NCI-H1048 (cell line): ENCODE measurements around the gene TEX2.

Experiments used
- DNase-seq: peaks from one replicate; lab custom pipeline; 2025; lab: John Stamatoyannopoulos, UW

Gene TEX2, protein sequence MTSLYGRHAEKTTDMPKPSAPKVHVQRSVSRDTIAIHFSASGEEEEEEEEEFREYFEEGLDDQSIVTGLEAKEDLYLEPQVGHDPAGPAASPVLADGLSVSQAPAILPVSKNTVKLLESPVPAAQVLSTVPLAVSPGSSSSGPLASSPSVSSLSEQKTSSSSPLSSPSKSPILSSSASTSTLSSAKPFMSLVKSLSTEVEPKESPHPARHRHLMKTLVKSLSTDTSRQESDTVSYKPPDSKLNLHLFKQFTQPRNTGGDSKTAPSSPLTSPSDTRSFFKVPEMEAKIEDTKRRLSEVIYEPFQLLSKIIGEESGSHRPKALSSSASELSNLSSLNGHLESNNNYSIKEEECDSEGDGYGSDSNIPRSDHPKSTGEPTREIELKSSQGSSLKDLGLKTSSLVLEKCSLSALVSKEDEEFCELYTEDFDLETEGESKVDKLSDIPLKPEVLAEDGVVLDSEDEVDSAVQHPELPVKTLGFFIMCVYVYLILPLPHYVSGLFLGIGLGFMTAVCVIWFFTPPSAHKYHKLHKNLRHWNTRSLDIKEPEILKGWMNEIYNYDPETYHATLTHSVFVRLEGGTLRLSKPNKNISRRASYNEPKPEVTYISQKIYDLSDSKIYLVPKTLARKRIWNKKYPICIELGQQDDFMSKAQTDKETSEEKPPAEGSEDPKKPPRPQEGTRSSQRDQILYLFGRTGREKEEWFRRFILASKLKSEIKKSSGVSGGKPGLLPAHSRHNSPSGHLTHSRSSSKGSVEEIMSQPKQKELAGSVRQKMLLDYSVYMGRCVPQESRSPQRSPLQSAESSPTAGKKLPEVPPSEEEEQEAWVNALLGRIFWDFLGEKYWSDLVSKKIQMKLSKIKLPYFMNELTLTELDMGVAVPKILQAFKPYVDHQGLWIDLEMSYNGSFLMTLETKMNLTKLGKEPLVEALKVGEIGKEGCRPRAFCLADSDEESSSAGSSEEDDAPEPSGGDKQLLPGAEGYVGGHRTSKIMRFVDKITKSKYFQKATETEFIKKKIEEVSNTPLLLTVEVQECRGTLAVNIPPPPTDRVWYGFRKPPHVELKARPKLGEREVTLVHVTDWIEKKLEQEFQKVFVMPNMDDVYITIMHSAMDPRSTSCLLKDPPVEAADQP

DNA sequence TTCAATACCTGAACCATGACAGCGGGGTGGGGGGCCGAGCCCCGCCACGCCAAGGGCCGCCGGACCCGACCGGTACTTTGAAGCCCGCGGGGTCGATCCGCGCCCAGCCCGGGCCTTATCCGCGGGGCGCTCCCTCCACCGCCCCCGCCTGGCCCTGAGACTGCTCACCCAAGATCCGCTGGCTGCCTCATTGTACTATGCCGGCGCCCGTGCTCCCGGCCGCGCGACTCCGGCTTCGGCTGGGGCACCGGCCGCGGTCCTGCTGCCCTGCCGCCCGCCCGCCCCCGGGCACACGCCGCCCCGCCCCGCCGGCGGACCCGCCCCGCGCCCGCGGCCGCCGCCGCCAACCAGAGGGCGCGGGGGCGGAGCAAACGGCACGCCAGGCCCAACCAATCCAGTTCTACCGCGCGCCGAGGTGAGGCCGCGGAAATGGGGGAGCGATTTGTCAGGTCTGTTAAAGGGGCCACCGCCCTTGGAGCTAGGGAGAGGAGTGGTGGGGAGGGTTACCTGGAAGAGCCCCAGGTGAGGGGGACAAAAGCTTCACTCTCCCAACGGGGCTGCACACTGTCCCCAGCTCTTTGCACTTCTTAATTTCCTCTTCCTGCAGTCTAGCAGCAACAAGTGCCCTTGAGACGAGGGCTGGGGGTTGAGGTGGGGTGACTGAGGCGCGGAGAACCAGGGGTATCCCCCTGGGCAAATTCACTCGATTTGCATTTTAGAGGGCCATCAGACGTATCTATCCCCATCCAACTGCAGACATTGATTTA, at the start of gene TEX2:
TSS of gene TEX2 (minus strand) at position 261 of the 767 bp plus-strand sequence. CDS start 49,043 bp downstream, outside the sequence.
- DNase-seq: peak; percentile 82

DNA sequence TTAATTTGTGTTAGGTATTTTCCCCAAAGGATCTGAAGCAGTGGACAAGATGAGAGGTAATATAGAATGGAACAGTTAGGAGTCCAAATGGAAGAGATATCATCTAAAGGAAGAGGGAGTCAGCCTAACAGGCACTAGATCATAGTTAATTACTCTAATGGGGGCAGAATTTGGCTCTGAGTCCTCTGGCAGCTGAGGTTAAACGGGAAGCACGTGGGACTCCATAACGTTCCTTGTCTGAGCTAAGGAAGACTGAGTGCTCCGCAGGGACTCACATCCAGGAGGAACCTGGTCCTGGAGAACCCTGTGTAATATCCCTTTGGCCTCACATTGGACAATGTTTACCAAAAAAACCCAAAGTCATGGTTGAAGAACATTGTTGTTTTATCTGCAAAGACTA, 46.6 kb upstream of the TEX2 start:
- DNase-seq: no peak

DNA sequence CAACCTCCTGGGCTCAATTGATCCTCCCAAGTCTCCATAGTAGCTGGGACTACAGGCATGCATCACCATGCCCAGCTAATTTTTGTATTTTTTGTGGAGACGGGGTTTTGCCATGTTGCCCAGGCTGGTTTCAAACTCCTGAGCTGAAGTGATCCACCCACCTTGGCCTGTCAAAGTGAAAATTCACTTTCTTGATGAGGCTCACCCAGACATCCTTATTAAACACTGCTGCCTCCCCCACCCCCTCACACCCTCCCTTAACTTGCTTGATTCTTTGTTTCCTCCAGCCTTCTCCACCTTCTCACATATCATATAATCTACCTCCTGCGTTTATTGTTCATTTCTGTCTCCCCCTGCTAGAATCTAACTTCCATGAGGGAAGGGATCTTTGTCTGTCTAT, 46.0 kb upstream of the TEX2 start:
- no peak for DNase-seq

DNA sequence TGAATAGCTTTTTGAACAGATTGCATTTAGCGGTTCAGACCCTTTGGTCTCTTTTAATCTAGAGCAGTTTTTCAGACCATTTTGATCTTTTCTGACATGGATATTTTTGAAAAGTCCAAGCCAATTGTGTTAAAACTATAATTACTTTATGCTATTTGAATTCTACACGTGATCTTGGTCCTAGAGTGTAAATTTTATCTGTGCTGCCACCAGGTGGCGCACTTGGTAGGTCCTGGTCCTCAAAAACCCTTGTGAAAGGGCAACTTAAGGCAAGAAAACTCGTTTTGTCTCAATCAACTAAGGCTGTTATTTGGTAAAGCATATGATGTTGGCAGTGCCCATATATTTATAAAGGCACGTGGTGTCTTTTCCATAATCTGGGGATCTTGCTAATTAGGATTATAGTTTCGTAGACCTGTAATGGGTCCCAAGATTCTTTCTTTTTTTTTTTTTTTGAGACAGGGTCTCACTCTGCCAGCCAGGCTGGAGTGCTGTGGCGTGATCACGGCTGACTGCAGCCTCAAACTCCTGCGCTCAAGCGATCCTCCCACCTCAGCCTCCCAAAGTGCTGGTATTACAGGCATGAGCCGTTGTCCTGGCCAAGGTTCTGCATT, 43.9 kb upstream of the TEX2 start:
- DNase-seq: no peak

DNA sequence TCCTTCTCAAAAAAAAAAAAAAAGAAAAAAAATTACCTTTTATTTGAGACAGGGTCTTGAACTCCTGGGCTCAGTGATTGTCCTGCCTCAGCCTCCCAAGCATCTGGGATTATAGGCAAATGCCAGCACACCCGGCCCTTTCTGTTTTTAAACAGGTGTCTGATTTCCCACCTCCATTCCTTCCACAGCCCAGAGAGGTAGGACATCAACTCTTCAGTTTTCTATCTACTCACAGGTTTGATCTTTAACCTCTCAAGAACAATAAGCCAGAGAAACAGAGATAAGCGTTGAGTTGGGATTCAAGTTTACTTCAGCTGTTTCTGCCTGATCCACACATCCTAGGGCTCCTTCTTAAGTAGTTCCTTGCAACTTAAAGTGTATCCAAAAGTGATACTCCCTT, 41.5 kb upstream of the TEX2 start:
- DNase-seq: no peak

DNA sequence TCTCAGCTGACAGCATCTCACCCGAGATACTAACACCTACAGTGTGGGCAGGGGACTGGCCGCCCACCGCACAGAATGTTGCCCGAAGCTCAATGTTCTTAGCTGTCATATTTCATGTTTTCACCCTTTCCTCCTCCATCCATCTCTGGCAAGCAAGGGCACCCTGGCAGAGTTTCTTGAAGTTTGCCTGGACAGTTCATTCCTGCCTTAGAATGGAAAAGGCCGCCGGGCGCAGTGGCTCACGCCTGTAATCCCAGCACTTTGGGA, 37.6 kb upstream of the TEX2 start:
- DNase-seq: no peak

DNA sequence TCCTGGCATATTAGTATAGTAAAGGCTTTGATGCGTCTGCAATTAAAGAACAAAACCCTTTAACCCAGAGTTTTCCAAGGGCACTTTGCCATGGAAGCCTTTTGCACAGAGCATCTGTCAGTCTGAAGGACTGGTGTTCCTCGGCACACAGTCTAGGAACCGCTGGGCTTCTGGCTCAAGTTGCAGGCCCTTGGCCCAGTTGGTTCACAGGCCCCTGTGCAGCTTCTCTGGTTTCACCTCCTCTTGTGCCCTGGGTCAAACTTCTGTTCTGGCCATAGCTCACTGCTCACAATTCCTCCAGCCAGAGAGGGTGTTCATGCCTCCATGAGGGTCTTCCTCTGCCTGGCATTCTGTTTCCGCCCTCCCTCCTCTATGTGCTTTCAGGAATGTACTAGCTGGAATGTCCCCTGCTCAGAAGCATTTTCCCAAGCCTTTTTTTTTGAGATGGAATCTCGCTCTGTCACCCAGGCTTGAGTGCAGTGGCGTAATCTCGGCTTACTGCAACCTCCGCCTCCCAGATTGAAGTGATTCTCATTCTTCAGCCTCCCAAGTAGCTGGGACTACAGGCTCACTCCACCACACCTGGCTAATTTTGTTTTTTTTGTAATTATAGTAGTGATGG, 34.5 kb upstream of the TEX2 start:
- DNase-seq: no peak

DNA sequence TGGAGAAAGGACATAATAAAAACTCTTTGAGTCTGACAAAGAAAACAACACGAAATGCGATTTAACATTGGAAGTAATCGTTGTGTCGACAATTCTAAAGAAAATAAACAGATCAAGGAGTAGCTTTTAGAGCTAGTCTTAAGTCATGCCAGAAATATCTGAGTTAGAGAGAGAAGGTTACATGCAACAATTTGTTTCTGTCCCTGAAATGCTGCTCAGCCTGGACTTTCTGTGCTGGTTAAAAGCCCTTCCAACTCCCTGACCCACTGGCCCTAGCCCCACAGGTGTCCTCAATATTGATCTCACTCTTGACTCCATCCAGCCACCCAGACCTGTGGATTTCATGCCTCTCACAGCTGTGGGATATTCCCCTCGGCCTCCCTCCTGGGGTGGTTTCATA, 33.2 kb upstream of the TEX2 start:
- no peak for DNase-seq

DNA sequence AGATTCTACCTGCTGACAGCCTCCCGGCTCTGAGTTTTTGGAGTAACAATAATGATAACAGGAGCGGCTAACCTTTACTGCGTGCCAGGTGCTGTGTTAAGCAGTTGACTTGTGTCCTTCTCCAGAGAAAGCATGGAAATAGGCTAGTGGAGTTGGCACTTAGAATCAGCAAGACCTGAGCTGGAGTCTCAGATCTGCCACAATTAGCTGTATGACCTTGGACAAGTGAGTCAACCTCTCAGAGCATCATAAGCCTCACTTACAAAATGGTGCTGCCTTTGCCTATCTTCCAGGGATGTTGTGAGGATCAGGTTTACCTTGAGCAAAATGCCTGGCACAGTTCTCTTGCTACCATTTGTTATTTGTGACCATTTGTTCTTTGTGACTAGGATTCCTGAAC, 32.1 kb upstream of the TEX2 start:
- no peak for DNase-seq

DNA sequence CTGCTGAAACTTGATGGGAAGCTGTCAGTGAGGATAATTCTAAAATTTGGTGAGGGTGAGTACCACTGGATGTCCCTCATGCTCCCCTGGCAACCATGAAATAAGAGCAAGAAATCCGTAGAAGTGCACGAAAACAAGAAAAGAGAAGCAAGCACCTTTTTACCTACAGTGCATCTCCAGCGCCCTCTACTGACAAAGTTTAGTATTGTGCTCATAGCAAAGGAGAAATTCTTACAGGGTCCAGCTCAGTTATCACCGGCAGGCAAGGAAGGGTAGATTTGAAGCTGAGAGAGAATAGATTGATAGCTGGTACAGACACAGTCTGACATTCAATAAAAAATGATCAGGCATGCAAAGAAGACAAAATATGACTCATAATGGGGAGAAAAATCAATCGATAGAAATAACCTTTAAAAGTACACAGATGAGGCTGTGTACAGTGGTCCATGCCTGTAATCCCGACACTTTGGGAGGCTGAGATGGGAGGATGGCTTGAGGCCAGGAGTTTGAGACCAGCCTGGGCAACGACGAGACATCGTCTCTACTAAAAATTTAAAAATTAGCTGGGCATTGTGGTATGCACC, 28.3 kb upstream of the TEX2 start:
- no peak for DNase-seq

DNA sequence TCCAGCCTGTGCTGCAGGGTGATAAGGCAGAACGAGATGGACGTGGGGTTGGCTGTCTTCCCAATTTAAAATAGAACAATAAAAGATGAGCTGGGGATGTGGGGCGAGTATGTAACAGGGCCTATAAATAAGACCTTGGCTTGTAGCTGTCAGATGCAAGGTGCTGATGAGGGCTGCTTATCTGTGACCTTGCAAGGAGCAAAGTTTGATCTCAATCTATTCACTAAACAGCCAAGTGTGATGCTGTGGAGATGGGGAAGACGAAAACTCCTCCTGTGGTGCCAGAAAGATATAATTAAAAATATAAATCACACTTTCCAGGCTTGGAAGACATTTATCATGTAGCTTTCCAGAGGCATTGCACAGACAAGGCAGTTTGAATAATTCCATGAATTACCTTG, 26.7 kb upstream of the TEX2 start:
- DNase-seq: no peak

DNA sequence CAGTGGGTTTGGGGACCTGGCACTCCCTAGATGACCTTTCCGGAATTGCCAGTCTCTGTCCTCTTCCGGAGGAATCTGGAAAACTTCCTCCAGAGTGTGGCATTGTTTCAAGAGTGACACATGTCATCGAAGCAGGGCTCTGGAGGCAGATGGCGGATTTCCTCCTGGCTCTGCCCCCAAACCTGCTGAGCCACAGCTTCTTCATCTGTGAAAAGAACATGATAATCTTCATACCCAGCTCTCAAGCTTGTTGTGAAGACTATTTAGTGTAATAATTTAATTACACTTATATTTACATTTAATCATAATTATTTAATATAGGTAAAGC, 19.7 kb upstream of the TEX2 start:
- DNase-seq: no peak

DNA sequence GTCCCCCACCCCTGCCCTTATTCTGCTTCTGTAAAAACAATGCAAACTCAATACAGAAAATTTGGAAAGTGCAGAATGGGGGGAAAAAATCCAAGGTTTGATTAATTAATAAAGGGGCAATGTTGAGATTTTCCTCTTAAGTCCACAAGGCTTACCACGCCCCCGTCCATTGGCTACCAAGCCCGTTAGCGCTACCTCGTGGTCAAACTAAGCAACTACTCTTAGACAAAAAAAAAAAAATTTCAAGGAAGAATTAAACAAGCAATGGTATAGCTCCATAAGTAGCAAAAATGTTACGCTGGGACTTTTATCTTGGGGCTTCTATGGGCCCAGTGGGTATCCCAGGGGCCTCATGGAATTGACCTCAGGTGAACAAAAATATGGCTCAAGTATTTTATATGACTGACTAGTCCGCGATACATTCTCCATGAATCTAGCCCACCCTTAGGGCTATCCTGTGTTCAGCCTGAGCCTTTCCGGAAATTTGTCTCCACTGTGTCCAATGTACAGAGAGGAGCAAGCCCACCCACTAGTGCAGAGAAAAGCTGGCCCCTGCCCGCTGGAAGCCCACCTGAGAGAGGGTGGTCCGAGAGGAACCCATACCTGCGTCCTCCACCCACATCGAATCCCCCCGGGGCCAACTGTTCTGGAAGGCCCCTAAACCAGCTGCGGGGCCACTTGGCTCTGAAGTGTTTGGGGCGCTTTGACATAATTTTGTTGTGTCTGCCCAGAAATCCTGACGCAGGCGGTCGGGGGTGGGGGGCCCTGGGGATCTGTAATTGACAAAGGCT, 19.1 kb upstream of the TEX2 start:
- DNase-seq: peak; percentile 14

DNA sequence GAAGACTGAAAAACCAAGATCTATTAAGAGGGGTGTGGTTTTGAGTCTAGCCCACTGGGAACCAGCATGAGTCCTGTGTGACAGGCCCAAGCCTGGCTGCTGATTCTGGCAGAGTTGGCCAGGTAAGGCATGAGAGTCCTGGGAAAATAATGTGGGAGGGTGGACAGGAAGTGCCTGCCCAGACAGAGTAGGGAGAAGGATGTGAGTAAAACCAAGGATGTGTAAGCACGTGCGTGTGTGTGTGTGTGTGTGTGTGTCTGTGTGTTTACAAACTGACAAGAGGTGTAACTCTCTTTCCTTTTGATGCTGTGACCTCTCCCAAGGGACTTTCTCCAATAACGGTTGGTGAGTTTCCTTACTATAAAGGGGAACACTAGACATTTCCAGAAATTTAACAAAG, 15.6 kb upstream of the TEX2 start:
- DNase-seq: no peak

DNA sequence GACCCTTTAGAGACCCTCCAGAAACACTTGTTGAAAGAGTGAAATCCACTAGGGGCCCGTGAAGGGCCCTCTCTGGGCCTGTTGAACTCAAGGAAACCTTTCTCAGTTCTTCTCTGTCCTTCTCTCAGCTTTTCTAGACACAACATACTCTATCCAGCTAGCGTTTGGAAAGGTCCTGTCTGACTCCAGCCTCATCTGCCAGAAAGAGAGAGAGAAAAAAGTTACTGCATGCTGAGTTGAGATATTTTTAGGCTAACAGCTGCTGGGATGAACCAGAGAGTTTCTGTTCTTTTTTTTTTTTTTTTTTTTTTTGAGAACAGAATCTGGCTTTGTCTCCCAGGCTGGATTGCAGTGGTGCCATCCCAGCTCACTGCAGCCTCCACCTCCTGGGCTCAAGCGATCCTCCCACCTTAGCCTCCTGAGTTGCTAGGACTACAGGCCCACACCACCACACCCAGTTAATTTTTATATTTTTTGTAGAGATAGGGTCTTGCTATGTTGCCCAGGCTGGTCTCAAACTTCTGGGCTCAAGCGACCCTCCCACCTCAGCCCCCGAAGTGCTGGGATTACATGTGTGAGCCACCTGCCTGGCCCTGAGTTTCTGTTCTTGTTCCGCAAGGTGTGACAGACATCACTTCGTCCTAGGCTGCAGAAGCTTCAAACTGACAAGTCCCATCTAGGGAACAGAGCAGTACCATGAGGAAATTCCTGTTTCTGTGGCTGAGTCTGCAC, 14.9 kb upstream of the TEX2 start:
- no peak for DNase-seq

DNA sequence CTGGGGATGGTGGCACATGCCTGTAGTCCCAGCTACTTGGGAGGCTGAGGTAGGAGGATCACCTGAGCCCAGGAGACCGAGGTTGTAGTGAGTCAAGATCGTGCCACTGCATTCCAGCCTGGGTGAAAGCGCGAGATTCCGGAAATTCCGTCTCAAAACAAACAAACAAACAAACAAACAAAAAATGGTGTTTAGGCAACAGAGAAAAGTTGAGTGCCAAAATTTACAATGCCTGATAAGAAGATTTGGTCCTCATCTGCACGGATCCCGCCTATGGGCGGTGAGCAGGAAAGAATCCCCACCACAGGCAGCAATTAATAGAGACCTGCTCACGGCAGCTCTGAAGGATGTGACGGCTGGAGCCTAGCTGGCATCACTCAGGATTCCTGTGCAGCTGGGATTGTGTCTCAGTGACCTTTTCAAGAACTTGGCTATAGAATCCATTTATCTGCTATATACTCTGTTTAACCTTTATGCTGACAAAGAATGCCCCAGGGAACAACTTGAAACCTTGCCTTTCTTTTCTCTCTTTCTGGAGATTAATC, 14.0 kb upstream of the TEX2 start:
- no peak for DNase-seq

DNA sequence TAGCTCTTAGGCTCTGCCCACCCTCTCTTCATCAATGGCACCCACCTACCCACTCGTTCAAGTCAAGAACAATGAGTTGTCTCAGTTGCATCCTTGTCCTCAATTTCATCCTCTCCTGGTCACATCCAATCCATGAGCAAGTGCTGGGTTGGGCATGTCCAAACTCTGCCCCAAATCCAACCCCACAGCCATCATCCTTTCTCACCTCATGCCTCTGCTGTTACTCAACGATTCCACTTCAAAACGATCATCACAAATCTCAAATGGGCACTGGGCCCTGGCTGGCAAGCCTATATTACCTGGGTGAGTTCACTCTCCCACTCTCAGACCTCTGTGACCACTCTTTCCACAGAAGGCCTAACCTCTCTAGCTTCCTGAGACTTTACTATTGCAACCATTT, 12.0 kb upstream of the TEX2 start:
- no peak for DNase-seq

DNA sequence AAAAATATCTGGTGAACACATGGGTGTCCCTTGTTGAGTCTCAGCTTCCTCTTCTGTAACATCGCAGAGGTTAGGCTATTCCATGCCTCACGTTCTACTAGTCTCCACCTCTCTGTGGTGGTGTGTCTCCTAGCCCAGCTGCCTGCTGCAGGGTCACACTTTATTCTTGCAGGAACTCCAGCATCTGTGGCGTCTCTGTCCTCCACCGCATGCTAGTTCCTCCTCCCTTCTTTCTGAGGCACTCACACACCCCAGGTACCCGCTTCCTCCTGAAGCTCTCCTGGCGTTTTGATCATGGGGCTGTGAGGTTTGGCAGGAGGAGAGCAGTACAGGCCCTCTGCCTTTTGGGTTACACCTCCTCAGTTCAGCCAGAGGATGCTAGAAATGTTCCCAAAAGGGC, 9.9 kb upstream of the TEX2 start:
- DNase-seq: no peak

DNA sequence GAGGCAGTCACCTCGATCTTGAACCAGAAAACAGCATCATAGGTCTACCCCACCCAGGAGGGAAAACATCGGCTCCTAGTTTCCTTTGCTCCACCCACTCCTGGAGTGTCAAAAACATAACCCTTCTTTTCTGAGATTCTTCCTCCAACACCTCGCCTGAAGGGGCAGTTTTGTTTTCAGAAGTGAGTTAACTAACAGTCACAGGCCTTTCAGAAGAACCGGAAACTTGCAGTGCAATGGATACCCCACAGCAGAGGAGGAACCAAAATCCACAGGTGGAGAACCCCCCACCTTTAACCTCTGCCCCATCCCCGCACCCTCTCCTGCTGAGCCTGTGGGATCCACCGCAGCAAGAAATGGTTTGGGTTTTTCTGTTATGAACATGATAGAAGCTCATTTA, 7.8 kb upstream of the TEX2 start:
- no peak for DNase-seq
